Panc1 (cell line): Measurements from ENCODE around the gene PRR23A. TPM values are rescaled to one million over a fixed set of nuclear protein-coding genes. Genes with fewer than 3 reads are reported as not detected.

Source experiments
- ATAC-seq: fragments of 200-7000 bp; cut with Tn5 transposase; 2 replicates; pipeline ENCODE4 v1.9.1; 2020; ENCODE audit warnings: mild to moderate bottlenecking, moderate library complexity
- BruUV-seq: library from RNA; stranded (reverse); fragments of 400-500 nt; replicated peaks from 2 replicates; lab custom pipeline; 2021; lab: Mats Ljungman, UMichigan
- CTCF ChIA-PET: fragments of 300-600 bp; sonication (Branson Sonifier 250); formaldehyde crosslinking; loops from one replicate; lab custom pipeline; 2022; ENCODE audit warnings: antibody characterized with exemption; lab: Charles Lee
- POLR2A ChIA-PET: fragments of 300-600 bp; sonication (Branson Sonifier 250); formaldehyde crosslinking; loops from one replicate; lab custom pipeline; 2022; ENCODE audit warnings: antibody characterized with exemption; lab: Charles Lee
- DNase-seq: peaks from one replicate; pipeline ENCODE4 v3.0.0-alpha.2; 2010; ENCODE audit warnings: low read depth, low spot score
- H3K27ac ChIP-seq: 2 replicates; pipeline ENCODE4 v1.5.1; 2011; ENCODE audit warnings: mild to moderate bottlenecking, low read length, inconsistent platforms
- H3K27me3 ChIP-seq: fragments of 200-500 bp; sonication (Bioruptor generic); 2 replicates; pipeline ENCODE4 v1.6.0; 2014; ENCODE audit warnings: low read length, inconsistent platforms; ENCODE audit not compliant: control insufficient read depth, insufficient read depth
- H3K36me3 ChIP-seq: fragments of 200-500 bp; sonication (Bioruptor generic); 2 replicates; pipeline ENCODE4 v1.5.1; 2014; ENCODE audit warnings: inconsistent platforms, mild to moderate bottlenecking, low read length, moderate library complexity; ENCODE audit not compliant: control insufficient read depth, insufficient read depth
- H3K4me1 ChIP-seq: 2 replicates; pipeline ENCODE4 v1.5.1; 2011; ENCODE audit warnings: inconsistent platforms, mild to moderate bottlenecking, low read length, moderate library complexity; ENCODE audit not compliant: control insufficient read depth, insufficient read depth
- H3K4me3 ChIP-seq, 2 experiments: 2 replicates each; pipeline ENCODE4 v1.5.1; 2011 to 2012; ENCODE audit warnings: low read depth in 2 of 2, low read length in 2 of 2, mild to moderate bottlenecking in 2 of 2, inconsistent platforms in 1 of 2, moderate library complexity in 1 of 2
- H3K9me3 ChIP-seq: fragments of 200-500 bp; sonication (Bioruptor generic); 2 replicates; pipeline ENCODE4 v1.5.1; 2014; ENCODE audit warnings: low read depth, mild to moderate bottlenecking, inconsistent platforms, low read length, moderate library complexity; ENCODE audit not compliant: control insufficient read depth, insufficient read depth
- CTCF ChIP-seq: fragments of 450-650 bp; IDR thresholded peaks from 2 replicates; pipeline ENCODE4 v1.5.1; 2017; ENCODE audit warnings: mild to moderate bottlenecking
- POLR2AphosphoS5 ChIP-seq: IDR thresholded peaks from 2 replicates; pipeline ENCODE4 v1.6.1; 2012; ENCODE audit warnings: mild to moderate bottlenecking, low read depth, low read length, moderate library complexity
- REST ChIP-seq, 2 experiments: IDR thresholded peaks; 2 replicates each; pipeline ENCODE4 v1.6.1; 2011 to 2012; ENCODE audit warnings: low read depth in 2 of 2, control low read depth in 1 of 2, low read length in 1 of 2, mild to moderate bottlenecking in 1 of 2, moderate library complexity in 1 of 2; ENCODE audit not compliant: insufficient read depth in 1 of 2
- SIN3A ChIP-seq: IDR thresholded peaks from 2 replicates; pipeline ENCODE4 v1.6.1; 2012; ENCODE audit warnings: low read depth, mild to moderate bottlenecking, low read length, moderate library complexity, borderline replicate concordance; ENCODE audit not compliant: insufficient read depth
- TCF7L2 ChIP-seq: IDR thresholded peaks from 2 replicates; pipeline ENCODE4 v1.6.1; 2011; ENCODE audit warnings: mild to moderate bottlenecking, low read depth, low read length, inconsistent platforms
- in situ Hi-C: cut with HindIII; loops from 2 replicates; pipeline ENCODE4 v1.10.0; 2016; ENCODE audit warnings: low sequenced_read_pairs, low pct_unique_long_range_greater_than_20kb
- intact Hi-C: fragments of 100-400 bp; cut with micrococcal nuclease; formaldehyde crosslinking; loops from one replicate; pipeline ENCODE4 v1.10.0; 2022; ENCODE audit not compliant: unreplicated experiment
- total RNA-seq: library from RNA; stranded (reverse); gene quantifications from one replicate; pipeline ENCODE4 v1.2.1, GENCODE V29; 2021; ENCODE audit not compliant: unreplicated experiment

Gene PRR23A
- total RNA-seq, 1 experiment from 2014 or later: not detected

- no peaks in the 10 kb centered on the region for H3K4me1 ChIP-seq
- intact Hi-C loops: no loop called here
- no peaks in the 10 kb centered on the region for H3K36me3 ChIP-seq
- no peak overlapping the region for H3K4me3 ChIP-seq
- CTCF ChIA-PET: interaction anchor here (1.0 kb wide), 1 partner anchor 27 kb away, joined by 3 read pairs; no protein-coding TSS in a partner anchor
- no peaks in the 10 kb centered on the region for H3K27me3 ChIP-seq
- no peak overlapping the region for H3K27ac ChIP-seq
- in situ Hi-C loops: no loop called here
- peaks cover 7% of the 10 kb centered on the region for H3K9me3 ChIP-seq
- ATAC-seq (no peak), DNase-seq (no peak)
- BruUV-seq: no TSS peak
- POLR2A ChIA-PET: interaction anchor here (0.6 kb wide), 1 partner anchor 437 kb away, joined by 3 read pairs; no protein-coding TSS in a partner anchor
- no peak for TF ChIP-seq REST (IDR thresholded peaks at IDR 0.05; ENCODE audit: insufficient read depth in 1 of 2, low read depth in 2 of 2, low read length in 1 of 2)
- no peak for TF ChIP-seq SIN3A
- no peak for TF ChIP-seq TCF7L2
- TF ChIP-seq CTCF: no peak
- no peak for TF ChIP-seq POLR2AphosphoS5
Measured at GRCh38 chr3:138962854-138963560, 43.1 kb downstream of the PRR23A start.

GRCh38 chr3:138960417-138960852 is 45.6 kb downstream of the PRR23A start:
- in situ Hi-C loops: no loop called here
- intact Hi-C loops: no loop called here
- no peaks in the 10 kb centered on the region for H3K4me1 ChIP-seq
- 0 out of 2 replicates have a peak, but pooled peaks cover 2% of the 10 kb centered on the region for H3K27me3 ChIP-seq
- no peak overlapping the region for H3K27ac ChIP-seq
- no peak overlapping the region for H3K4me3 ChIP-seq
- DNase-seq (no peak), ATAC-seq (no peak)
- no peak for TF ChIP-seq SIN3A
- no peak for TF ChIP-seq POLR2AphosphoS5
- no peak for TF ChIP-seq CTCF
- no peak for TF ChIP-seq TCF7L2
- peaks cover 7% of the 10 kb centered on the region for H3K9me3 ChIP-seq
- POLR2A ChIA-PET: no interaction called here
- no peaks in the 10 kb centered on the region for H3K36me3 ChIP-seq
- BruUV-seq: no TSS peak
- CTCF ChIA-PET: no interaction called here

Other genes starting within 250 kb of the PRR23A start
- 73.9 TPM for gene PIK3CB, start 171.3 kb downstream of the PRR23A start, total RNA-seq
- 12.7 TPM for gene FOXL2, start 59.1 kb downstream of the PRR23A start, total RNA-seq
- 11.4 TPM for gene FOXL2NB, start 59.1 kb downstream of the PRR23A start, total RNA-seq
- not detected for gene PRR23B, start 14.7 kb upstream of the PRR23A start, total RNA-seq
- gene PRR23C, start 38.6 kb upstream of the PRR23A start, total RNA-seq: not detected